Hepatocyte (in vitro differentiated cells): ENCODE data around the gene INO80B. TPM values are rescaled to one million over a fixed set of nuclear protein-coding genes. Genes with fewer than 3 reads are reported as not detected.

Experiments used
- DNase-seq: peaks from one replicate; pipeline ENCODE4 v3.0.0-alpha.2; 2016; ENCODE audit warnings: low spot score
- H2AFZ ChIP-seq: fragments of 200-600 bp; sonication (generic); 2 replicates; pipeline ENCODE4 v1.6.0; 2016; ENCODE audit warnings: antibody characterized with exemption, mild to moderate bottlenecking
- H3K27ac ChIP-seq: fragments of 200-600 bp; sonication (generic); 2 replicates; pipeline ENCODE4 v1.5.1; 2016; ENCODE audit warnings: mild to moderate bottlenecking
- H3K27me3 ChIP-seq: fragments of 200-600 bp; sonication (generic); 2 replicates; pipeline ENCODE4 v1.6.1; 2016
- H3K36me3 ChIP-seq: fragments of 200-600 bp; sonication (generic); replicated peaks from 2 replicates; pipeline ENCODE4 v1.5.1; 2016; ENCODE audit warnings: low read depth; ENCODE audit not compliant: insufficient read depth
- H3K4me1 ChIP-seq: fragments of 200-600 bp; sonication (generic); 2 replicates; pipeline ENCODE4 v1.5.1; 2016; ENCODE audit warnings: mild to moderate bottlenecking, moderate library complexity; ENCODE audit not compliant: insufficient read depth
- H3K4me2 ChIP-seq: fragments of 200-600 bp; sonication (generic); 2 replicates; pipeline ENCODE4 v1.6.0; 2016
- H3K4me3 ChIP-seq: fragments of 200-600 bp; sonication (generic); 2 replicates; pipeline ENCODE4 v1.5.1; 2016; ENCODE audit warnings: mild to moderate bottlenecking
- H3K79me2 ChIP-seq: fragments of 200-600 bp; sonication (generic); 2 replicates; pipeline ENCODE4 v1.6.0; 2017; ENCODE audit warnings: mild to moderate bottlenecking
- H3K9me2 ChIP-seq: fragments of 200-600 bp; sonication (generic); replicated peaks from 2 replicates; pipeline ENCODE4 v1.6.0; 2017; ENCODE audit warnings: mild to moderate bottlenecking; ENCODE audit not compliant: insufficient read depth
- H3K9me3 ChIP-seq: fragments of 200-600 bp; sonication (generic); 2 replicates; pipeline ENCODE4 v1.5.1; 2016; ENCODE audit warnings: low read depth, mild to moderate bottlenecking
- H4K20me1 ChIP-seq: fragments of 200-600 bp; sonication (generic); 2 replicates; pipeline ENCODE4 v1.6.0; 2016; ENCODE audit warnings: mild to moderate bottlenecking; ENCODE audit not compliant: insufficient read depth, poor library complexity, severe bottlenecking
- EZH2 ChIP-seq: fragments of 200-600 bp; sonication (generic); IDR thresholded peaks from 2 replicates; pipeline ENCODE4 v1.6.1; 2016; ENCODE audit warnings: antibody characterized with exemption, mild to moderate bottlenecking, borderline replicate concordance
- EZH2phosphoT487 ChIP-seq: fragments of 200-600 bp; sonication (generic); IDR thresholded peaks from one replicate; pipeline ENCODE4 v1.6.1; 2018; ENCODE audit warnings: antibody characterized with exemption, mild to moderate bottlenecking, low read depth, moderate library complexity; ENCODE audit not compliant: unreplicated experiment, severe bottlenecking
- WGBS: methylation state at CpG from one replicate; pipeline ENCODE4 v1.1.6; 2016; ENCODE audit warnings: low lambda C conversion rate; ENCODE audit errors: missing lambda C conversion rate; 5-methylcytosine and 5-hydroxymethylcytosine counted together
- polyA plus RNA-seq: library from polyadenylated mRNA; unstranded; fragments of >200 nt; fragmentation: Nextera tagmentation; extraction: Ambion mirVana; gene quantifications from 2 replicates; pipeline ENCODE4 v1.2.1, GENCODE V29; 2016
- total RNA-seq: library from RNA; depleted of rRNA; stranded (reverse); fragments of >200 nt; gene quantifications from 2 replicates; pipeline ENCODE4 v1.2.3, GENCODE V29; 2014
- TF ChIP-seq, protein P1 (sequence below): fragments of 200-600 bp; sonication (generic); IDR thresholded peaks from 2 replicates; pipeline ENCODE4 v1.5.1; 2016; ENCODE audit warnings: antibody characterized with exemption, mild to moderate bottlenecking; ENCODE audit not compliant: poor library complexity

Gene INO80B
- total and polyA plus RNA-seq, 2 experiments from 2014 or later: 16.0 to 18.9 TPM

DNA sequence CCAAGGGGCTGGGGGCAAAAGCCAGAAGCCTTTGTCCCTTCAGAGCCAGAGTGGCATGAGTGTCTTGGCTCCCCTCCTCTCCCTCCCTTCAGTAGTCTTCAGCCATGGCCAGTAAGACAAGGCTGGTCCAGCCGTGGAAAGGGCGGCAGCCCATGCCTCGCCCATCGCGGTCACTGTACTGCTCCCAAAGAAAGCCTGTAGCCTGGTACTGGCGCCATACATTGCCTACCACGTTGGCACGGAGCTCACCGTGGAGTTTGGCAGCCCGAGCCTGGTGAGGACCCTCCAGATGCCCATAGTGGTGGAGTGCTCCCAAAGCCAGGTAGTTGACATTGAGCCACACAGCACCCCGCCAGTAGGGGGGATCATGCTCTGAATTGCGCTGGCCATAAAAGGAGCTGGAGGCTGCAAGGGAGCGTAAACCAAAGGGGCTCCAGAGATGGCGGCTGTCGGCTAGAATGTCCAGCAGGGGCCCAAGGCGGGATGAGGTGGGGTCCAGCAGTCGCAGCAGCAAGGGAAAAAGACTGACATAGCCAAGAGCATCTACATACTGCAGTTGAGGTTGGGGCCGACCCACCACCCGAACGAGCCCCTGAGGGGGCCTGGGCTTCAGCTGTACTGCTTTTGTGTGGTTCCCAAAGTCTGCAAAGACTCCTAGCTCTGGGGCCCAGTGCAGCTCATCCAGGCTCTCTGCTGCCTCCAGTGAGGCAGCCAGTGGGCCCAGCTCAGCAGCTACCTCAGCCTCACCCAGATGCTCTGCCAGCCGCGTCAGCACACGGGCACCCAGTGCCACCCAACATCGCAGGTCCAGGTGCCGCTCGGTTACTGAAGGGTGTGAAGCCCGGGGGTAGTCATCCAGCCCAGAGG, 6.5 kb downstream of the INO80B start:
- Histone ChIP-seq H3K4me3 (no peak overlapping the region), H3K9me2 (no peaks in the 10 kb centered on the region), H3K4me1 (peaks cover 13% of the 10 kb centered on the region), H4K20me1 (no peaks in the 10 kb centered on the region), H3K4me2 (no peak overlapping the region), H3K79me2 (peaks cover 46% of the 10 kb centered on the region), H3K27ac (no peak overlapping the region), H3K36me3 (no peaks in the 10 kb centered on the region), H2AFZ (no peak overlapping the region), H3K9me3 (no peaks in the 10 kb centered on the region), H3K27me3 (no peaks in the 10 kb centered on the region)
- TF ChIP-seq, protein P1, sequence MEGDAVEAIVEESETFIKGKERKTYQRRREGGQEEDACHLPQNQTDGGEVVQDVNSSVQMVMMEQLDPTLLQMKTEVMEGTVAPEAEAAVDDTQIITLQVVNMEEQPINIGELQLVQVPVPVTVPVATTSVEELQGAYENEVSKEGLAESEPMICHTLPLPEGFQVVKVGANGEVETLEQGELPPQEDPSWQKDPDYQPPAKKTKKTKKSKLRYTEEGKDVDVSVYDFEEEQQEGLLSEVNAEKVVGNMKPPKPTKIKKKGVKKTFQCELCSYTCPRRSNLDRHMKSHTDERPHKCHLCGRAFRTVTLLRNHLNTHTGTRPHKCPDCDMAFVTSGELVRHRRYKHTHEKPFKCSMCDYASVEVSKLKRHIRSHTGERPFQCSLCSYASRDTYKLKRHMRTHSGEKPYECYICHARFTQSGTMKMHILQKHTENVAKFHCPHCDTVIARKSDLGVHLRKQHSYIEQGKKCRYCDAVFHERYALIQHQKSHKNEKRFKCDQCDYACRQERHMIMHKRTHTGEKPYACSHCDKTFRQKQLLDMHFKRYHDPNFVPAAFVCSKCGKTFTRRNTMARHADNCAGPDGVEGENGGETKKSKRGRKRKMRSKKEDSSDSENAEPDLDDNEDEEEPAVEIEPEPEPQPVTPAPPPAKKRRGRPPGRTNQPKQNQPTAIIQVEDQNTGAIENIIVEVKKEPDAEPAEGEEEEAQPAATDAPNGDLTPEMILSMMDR: no peak
- TF ChIP-seq EZH2: no peak
- TF ChIP-seq EZH2phosphoT487: no peak
- DNase-seq: no peak
- WGBS: 94% methylated on average over 27 of the region's 27 CpGs

DNA sequence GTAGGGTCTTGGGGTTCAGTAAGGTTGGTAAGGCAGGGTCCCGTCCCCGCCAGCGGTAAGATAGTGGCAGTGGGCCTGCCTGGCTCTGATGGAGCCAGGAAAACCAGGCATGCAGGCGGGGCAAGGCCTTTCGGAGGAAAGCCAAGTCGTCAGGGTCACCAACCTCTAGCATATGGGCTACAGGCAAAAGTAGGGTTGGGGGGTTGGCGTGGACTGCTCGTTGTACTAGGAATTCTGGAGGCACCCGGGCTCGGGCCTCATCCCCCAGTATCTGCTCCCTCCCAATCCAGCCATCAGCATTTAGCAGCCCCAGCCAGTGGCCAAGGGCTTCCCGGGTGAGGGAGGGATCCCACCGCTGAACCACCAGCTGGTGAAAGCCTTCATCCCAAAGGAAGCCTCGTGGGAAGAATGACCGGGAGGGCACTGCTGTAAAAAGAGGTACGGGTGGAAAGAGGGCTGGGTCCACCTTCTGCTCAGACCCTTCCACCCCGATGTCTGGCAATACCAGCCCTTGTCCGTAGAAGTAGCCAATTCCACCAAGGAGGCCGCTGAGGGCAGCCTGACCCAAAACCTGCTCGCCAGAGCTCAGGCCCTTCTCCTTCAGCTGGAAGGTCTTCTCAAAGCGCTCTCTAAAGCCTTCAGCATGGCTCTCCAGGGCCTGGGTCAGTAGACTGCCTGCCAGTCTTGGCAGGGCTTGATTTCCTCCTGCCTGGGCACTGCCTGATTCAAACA, 7.3 kb downstream of the INO80B start:
- H3K4me1 ChIP-seq: peaks cover 7% of the 10 kb centered on the region
- H2AFZ ChIP-seq: no peak overlapping the region
- H3K79me2 ChIP-seq: peaks cover 46% of the 10 kb centered on the region
- no peaks in the 10 kb centered on the region for H3K9me3 ChIP-seq
- no peak for DNase-seq
- H3K27me3 ChIP-seq: no peaks in the 10 kb centered on the region
- H3K36me3 ChIP-seq: no peaks in the 10 kb centered on the region
- H3K9me2 ChIP-seq: no peaks in the 10 kb centered on the region
- no peak overlapping the region for H3K4me2 ChIP-seq
- H4K20me1 ChIP-seq: no peaks in the 10 kb centered on the region
- WGBS: 97% methylated on average over 20 of the region's 20 CpGs
- H3K4me3 ChIP-seq: no peak overlapping the region
- TF ChIP-seq, protein P1: no peak
- TF ChIP-seq EZH2phosphoT487: no peak
- no peak for TF ChIP-seq EZH2
- H3K27ac ChIP-seq: no peak overlapping the region

DNA sequence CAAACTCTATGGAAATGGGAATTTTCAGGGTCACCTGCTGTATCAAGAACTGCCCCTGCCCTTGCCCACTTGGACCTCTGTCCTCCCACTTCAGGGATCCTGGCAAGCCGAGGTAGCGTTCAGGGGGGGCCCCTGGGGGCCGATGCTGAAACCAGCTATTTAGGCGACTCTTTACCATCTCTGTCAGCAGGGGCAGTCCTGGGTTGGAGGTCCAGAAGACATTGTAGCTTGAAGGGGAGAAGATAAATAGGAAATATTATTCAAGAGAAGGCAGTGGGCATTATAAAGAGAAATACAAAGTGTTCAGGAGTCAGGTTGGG, 7.9 kb downstream of the INO80B start:
- no peak for DNase-seq
- Histone ChIP-seq H3K4me3 (no peak overlapping the region), H3K9me2 (no peaks in the 10 kb centered on the region), H3K4me2 (no peak overlapping the region), H2AFZ (no peak overlapping the region), H4K20me1 (no peaks in the 10 kb centered on the region), H3K27me3 (no peaks in the 10 kb centered on the region), H3K9me3 (no peaks in the 10 kb centered on the region), H3K36me3 (no peaks in the 10 kb centered on the region), H3K79me2 (peaks cover 46% of the 10 kb centered on the region), H3K27ac (no peak overlapping the region), H3K4me1 (peaks cover 7% of the 10 kb centered on the region)
- TF ChIP-seq EZH2phosphoT487 (no peak), EZH2 (no peak)
- TF ChIP-seq, protein P1: no peak
- WGBS: 93% methylated on average over 4 of the region's 4 CpGs
